IMR-90 (cell line): ENCODE measurements around the gene PANK4. TPM values are rescaled to one million over a fixed set of nuclear protein-coding genes. Genes with fewer than 3 reads are reported as not detected.

Experiments used
- ATAC-seq: fragments of 200-7000 bp; cut with Tn5 transposase; 2 replicates; pipeline ENCODE4 v1.9.1; 2020; ENCODE audit warnings: low read depth, mild to moderate bottlenecking, moderate library complexity
- BruUV-seq: library from RNA; stranded (reverse); fragments of 400-500 nt; replicated peaks from 2 replicates; lab custom pipeline; 2021; lab: Mats Ljungman, UMichigan
- CTCF ChIA-PET: fragments of 300-600 bp; formaldehyde crosslinking; extraction: SDS; loops from one replicate; lab custom pipeline; 2021; ENCODE audit warnings: antibody characterized with exemption; lab: Yijun Ruan, JAX
- POLR2A ChIA-PET: fragments of 300-600 bp; sonication (Branson Sonifier 250); formaldehyde crosslinking; loops from one replicate; lab custom pipeline; 2022; ENCODE audit warnings: antibody characterized with exemption; ENCODE audit not compliant: unreplicated experiment; lab: Charles Lee
- DNase-seq: peaks from one replicate; pipeline ENCODE4 v3.0.0; 2013
- H2AFZ ChIP-seq: replicated peaks from 2 replicates; pipeline ENCODE3; 2013; ENCODE audit warnings: low read length, mild to moderate bottlenecking; ENCODE audit not compliant: poor library complexity
- H2AK5ac ChIP-seq: 2 replicates; pipeline ENCODE4 v1.6.1; 2013; ENCODE audit warnings: low read depth, low read length, inconsistent platforms
- H2AK9ac ChIP-seq: replicated peaks from 2 replicates; pipeline ENCODE3; 2013; ENCODE audit warnings: mild to moderate bottlenecking, low read depth, low read length, moderate library complexity; ENCODE audit not compliant: poor library complexity
- H2BK120ac ChIP-seq: 2 replicates; pipeline ENCODE4 v1.6.1; 2013; ENCODE audit warnings: low read depth, low read length, inconsistent platforms
- H2BK15ac ChIP-seq: 3 replicates; pipeline ENCODE4 v1.6.1; 2013; ENCODE audit warnings: low read depth, low read length, inconsistent platforms
- H2BK20ac ChIP-seq: 2 replicates; pipeline ENCODE4 v1.6.1; 2013; ENCODE audit warnings: low read depth, mild to moderate bottlenecking, inconsistent platforms, low read length, moderate library complexity
- H2BK5ac ChIP-seq: 2 replicates; pipeline ENCODE4 v1.6.1; 2013; ENCODE audit warnings: mild to moderate bottlenecking, low read depth, low read length, inconsistent platforms; ENCODE audit not compliant: poor library complexity, severe bottlenecking
- H3K14ac ChIP-seq: replicated peaks from 2 replicates; pipeline ENCODE4 v1.6.1; 2013; ENCODE audit warnings: low read depth, low read length, inconsistent platforms
- H3K18ac ChIP-seq: 2 replicates; pipeline ENCODE4 v1.6.1; 2013; ENCODE audit warnings: low read depth, low read length, control low read depth
- H3K23ac ChIP-seq: 2 replicates; pipeline ENCODE4 v1.6.1; 2013; ENCODE audit warnings: low read depth, low read length, inconsistent platforms
- H3K27ac ChIP-seq: 2 replicates; pipeline ENCODE4 v1.5.1; 2013; ENCODE audit warnings: mild to moderate bottlenecking, control low read depth, low read length; ENCODE audit not compliant: insufficient read depth
- H3K27me3 ChIP-seq: 2 replicates; pipeline ENCODE4 v1.6.1; 2013; ENCODE audit warnings: low read length; ENCODE audit not compliant: control insufficient read depth, insufficient read depth
- H3K36me3 ChIP-seq: 2 replicates; pipeline ENCODE4 v1.6.1; 2013; ENCODE audit warnings: low read length, mixed read lengths; ENCODE audit not compliant: control insufficient read depth, insufficient read depth
- H3K4ac ChIP-seq: 2 replicates; pipeline ENCODE4 v1.6.1; 2013; ENCODE audit warnings: low read depth, low read length, inconsistent platforms
- H3K4me1 ChIP-seq: 2 replicates; pipeline ENCODE4 v1.6.1; 2013; ENCODE audit warnings: low read length, mixed read lengths; ENCODE audit not compliant: control insufficient read depth, insufficient read depth
- H3K4me2 ChIP-seq: 2 replicates; pipeline ENCODE4 v1.6.1; 2013; ENCODE audit warnings: low read depth, mild to moderate bottlenecking, control low read depth, low read length, moderate library complexity
- H3K4me3 ChIP-seq: 2 replicates; pipeline ENCODE4 v1.5.1; 2013; ENCODE audit warnings: low read depth, mild to moderate bottlenecking, control low read depth, low read length, moderate library complexity; ENCODE audit not compliant: insufficient read depth
- H3K56ac ChIP-seq: 2 replicates; pipeline ENCODE4 v1.6.1; 2013; ENCODE audit warnings: low read length, inconsistent platforms; ENCODE audit not compliant: insufficient read depth; ENCODE audit errors: extremely low read depth
- H3K79me1 ChIP-seq, 2 experiments: 2 replicates each; pipeline ENCODE4 v1.6.1; 2013; ENCODE audit warnings: low read length in 2 of 2, inconsistent platforms in 1 of 2, low read depth in 1 of 2
- H3K9ac ChIP-seq: 2 replicates; pipeline ENCODE4 v1.6.1; 2013; ENCODE audit warnings: low read depth, low read length, control low read depth
- H3K9me1 ChIP-seq: 2 replicates; pipeline ENCODE4 v1.6.1; 2013; ENCODE audit warnings: low read length, inconsistent platforms; ENCODE audit not compliant: insufficient read depth
- H3K9me3 ChIP-seq: 2 replicates; pipeline ENCODE4 v1.6.1; 2013; ENCODE audit warnings: low read length; ENCODE audit not compliant: control insufficient read depth, insufficient read depth
- H4K20me1 ChIP-seq: 2 replicates; pipeline ENCODE4 v1.6.1; 2013; ENCODE audit warnings: low read length, inconsistent platforms; ENCODE audit not compliant: insufficient read depth
- H4K5ac ChIP-seq: 2 replicates; pipeline ENCODE4 v1.6.1; 2013; ENCODE audit warnings: mild to moderate bottlenecking, low read depth, low read length, control low read depth
- H4K8ac ChIP-seq, 2 experiments: 2 replicates each; pipeline ENCODE4 v1.6.1; 2013; ENCODE audit warnings: low read depth in 2 of 2, low read length in 2 of 2, control low read depth in 1 of 2, inconsistent platforms in 1 of 2
- H4K91ac ChIP-seq: 2 replicates; pipeline ENCODE4 v1.6.1; 2013; ENCODE audit warnings: low read depth, low read length, inconsistent platforms; ENCODE audit not compliant: insufficient read depth
- CHD1 ChIP-seq: IDR thresholded peaks from 2 replicates; pipeline ENCODE4 v1.6.1; 2012; ENCODE audit warnings: low read depth, low read length, improper control_type of control experiment
- ELK1 ChIP-seq: fragments of 150-350 bp; IDR thresholded peaks from 2 replicates; pipeline ENCODE4 v1.6.1; 2016; ENCODE audit warnings: low read depth, mild to moderate bottlenecking, low read length, moderate library complexity, borderline replicate concordance
- FOS ChIP-seq: fragments of 150-350 bp; IDR thresholded peaks from 2 replicates; pipeline ENCODE4 v1.6.1; 2016; ENCODE audit warnings: low read depth, low read length
- MXI1 ChIP-seq: IDR thresholded peaks from 2 replicates; pipeline ENCODE4 v1.6.1; 2012; ENCODE audit warnings: low read depth, mild to moderate bottlenecking, low read length, moderate library complexity, borderline replicate concordance
- RCOR1 ChIP-seq: IDR thresholded peaks from 2 replicates; pipeline ENCODE4 v1.6.1; 2012; ENCODE audit warnings: mild to moderate bottlenecking, low read length, improper control_type of control experiment; ENCODE audit not compliant: insufficient replicate concordance
- RFX5 ChIP-seq: IDR thresholded peaks from 2 replicates; pipeline ENCODE4 v1.8.0; 2012; ENCODE audit warnings: low read depth, mild to moderate bottlenecking, low read length, moderate library complexity
- USF2 ChIP-seq: fragments of 150-350 bp; IDR thresholded peaks from 2 replicates; pipeline ENCODE4 v1.6.1; 2017; ENCODE audit warnings: mild to moderate bottlenecking, antibody characterized with exemption, low read length, low read depth
- WGBS, 2 experiments: methylation state at CpG; one replicate each; pipeline versions ENCODE4 v1.1.5 to v1.1.7; 2013; ENCODE audit warnings: missing lambda C conversion rate in 2 of 2; ENCODE audit not compliant: insufficient read length in 1 of 2; ENCODE audit errors: extremely low coverage in 2 of 2; 5-methylcytosine and 5-hydroxymethylcytosine counted together
- dilution Hi-C: fragments of 300-500 bp; cut with HindIII; formaldehyde crosslinking; loops from one replicate; pipeline ENCODE4 v1.14.3; 2018; ENCODE audit warnings: low sequenced_read_pairs; ENCODE audit not compliant: unreplicated experiment
- in situ Hi-C: fragments of 300-500 bp; cut with MboI; formaldehyde crosslinking; loops from 3 replicates; pipeline ENCODE4 v1.14.3; 2019; ENCODE audit warnings: low sequenced_read_pairs, inconsistent platforms, mixed read lengths
- intact Hi-C: fragments of 100-400 bp; cut with micrococcal nuclease; formaldehyde crosslinking; loops from 2 replicates; pipeline ENCODE4 v1.10.0; 2022
- polyA plus RNA-seq, 3 experiments: library from polyadenylated mRNA; depleted of rRNA; stranded (reverse); fragments of >200 nt; gene quantifications; 2 replicates each; pipeline ENCODE4 v1.2.3, GENCODE V29; 2012; ENCODE audit warnings: low replicate concordance in 1 of 3
- total RNA-seq: library from RNA; depleted of rRNA; stranded (reverse); fragments of >200 nt; gene quantifications from 2 replicates; pipeline ENCODE4 v1.2.3, GENCODE V29; 2012

The PANK4 gene
- total and polyA plus RNA-seq, 2 of the 4 experiments (the other 2 are of a cell fraction): 14.0 to 18.5 TPM

GRCh38 chr1:2528966-2529783 lies 2.8 kb upstream of the PANK4 start (continued):
- no peak for TF ChIP-seq MXI1

- Histone ChIP-seq H3K18ac (no peak overlapping the region), H3K9me1 (peaks cover 6% of the 10 kb centered on the region; the same call in 1 of the 2 replicates), H3K4ac (no peak overlapping the region), H3K14ac (no peak overlapping the region), H4K91ac (no peak overlapping the region), H4K20me1 (peaks cover 25% of the 10 kb centered on the region), H3K23ac (no peak overlapping the region), H3K9me3 (no peaks in the 10 kb centered on the region), H3K79me1 (peaks cover 0 to 21% of the 10 kb centered on the region in 2 experiments; a peak in 2 of 4 replicates), H2BK5ac (no peak overlapping the region), H3K9ac (no peak overlapping the region), H2BK20ac (no peak overlapping the region), H3K4me1 (peaks cover 20% of the 10 kb centered on the region), H2BK120ac (no peak overlapping the region), H4K5ac (no peak overlapping the region), H3K27me3 (peaks cover 23% of the 10 kb centered on the region; the same call in 1 of the 2 replicates), H3K56ac (no peak overlapping the region), H2AFZ (no peak overlapping the region), H2AK9ac (no peak overlapping the region), H3K4me2 (no peak overlapping the region), H2AK5ac (no peak overlapping the region), H3K27ac (no peak overlapping the region), H2BK15ac (no peak overlapping the region), H3K36me3 (no peaks in the 10 kb centered on the region), H4K8ac (no peak overlapping the region), H3K4me3 (no peak overlapping the region)
- ATAC-seq (no peak), DNase-seq (no peak)
- TF ChIP-seq FOS (no peak), CHD1 (no peak), USF2 (no peak), RCOR1 (no peak), ELK1 (no peak), RFX5 (no peak)
- intact Hi-C loops: loop anchor here (5.0 kb wide), 1 partner anchor 116 kb away; the partner anchor contains the start of gene PEX10
- WGBS, 2 experiments: 80% methylated on average over 5 of the region's 10 CpGs; no CpG with 5 or more reads in 1 of the 2 experiments
- dilution Hi-C loops: no loop called here
- POLR2A ChIA-PET: no interaction called here
- CTCF ChIA-PET: interaction anchor here (0.6 kb wide), 1 partner anchor 13 kb away, joined by 8 read pairs; no protein-coding TSS in a partner anchor
- no TSS peak for BruUV-seq
- in situ Hi-C loops: loop anchor here (25.0 kb wide), 1 partner anchor 341 kb away; the partner anchor contains the start of gene FAAP20
These were observed 2.2 kb upstream of the PANK4 start for GRCh38 chr1:2528611-2528965.
